Trophoblast cell (in vitro differentiated cells and primary cell): ENCODE results near the gene AK4.
A peak's percentile ranks its signal among the peaks of the same experiment; 100 is the strongest.

Experiments used
- DNase-seq, 2 donors: peaks; one replicate each; pipeline ENCODE4 v3.0.0-alpha.2; 2016
- H2AFZ ChIP-seq: 2 replicates; pipeline ENCODE4 v1.6.1; 2013; ENCODE audit warnings: low read length, moderate library complexity, mild to moderate bottlenecking; ENCODE audit not compliant: insufficient read depth, poor library complexity
- H2AK5ac ChIP-seq: 2 replicates; pipeline ENCODE4 v1.6.1; 2013; ENCODE audit warnings: mild to moderate bottlenecking, low read length
- H2BK120ac ChIP-seq: 2 replicates; pipeline ENCODE4 v1.6.1; 2013; ENCODE audit warnings: low read length, mild to moderate bottlenecking, moderate library complexity; ENCODE audit not compliant: insufficient read depth, poor library complexity
- H2BK12ac ChIP-seq: 2 replicates; pipeline ENCODE4 v1.6.1; 2013; ENCODE audit warnings: mild to moderate bottlenecking, low read length, moderate library complexity
- H2BK5ac ChIP-seq: 2 replicates; pipeline ENCODE4 v1.6.1; 2013; ENCODE audit warnings: low read length, low read depth, moderate library complexity, mild to moderate bottlenecking; ENCODE audit not compliant: poor library complexity
- H3K14ac ChIP-seq: 2 replicates; pipeline ENCODE4 v1.6.1; 2013; ENCODE audit warnings: mild to moderate bottlenecking, low read length
- H3K18ac ChIP-seq: 2 replicates; pipeline ENCODE4 v1.6.1; 2013; ENCODE audit warnings: mild to moderate bottlenecking, low read length
- H3K23ac ChIP-seq: 2 replicates; pipeline ENCODE4 v1.6.1; 2013; ENCODE audit warnings: low read length
- H3K27ac ChIP-seq: 2 replicates; pipeline ENCODE4 v1.5.1; 2013; ENCODE audit warnings: low read depth, mild to moderate bottlenecking, inconsistent platforms, low read length, moderate library complexity
- H3K27me3 ChIP-seq: 2 replicates; pipeline ENCODE4 v1.6.1; 2013; ENCODE audit warnings: inconsistent platforms, mild to moderate bottlenecking, low read length, moderate library complexity; ENCODE audit not compliant: insufficient read depth
- H3K36me3 ChIP-seq, 2 experiments: 1 replicate in 1 of 2; 2 replicates in 1 of 2; pipeline ENCODE4 v1.6.1; 2013; ENCODE audit warnings: low read length in 2 of 2, mild to moderate bottlenecking in 2 of 2, moderate library complexity in 1 of 2; ENCODE audit not compliant: insufficient read depth in 2 of 2, control insufficient read depth in 1 of 2
- H3K4ac ChIP-seq: 2 replicates; pipeline ENCODE4 v1.6.1; 2013; ENCODE audit warnings: low read depth, mild to moderate bottlenecking, low read length, moderate library complexity
- H3K4me1 ChIP-seq, 2 experiments: 1 replicate in 1 of 2; 2 replicates in 1 of 2; pipeline ENCODE4 v1.6.1; 2013; ENCODE audit warnings: low read length in 2 of 2, mild to moderate bottlenecking in 2 of 2, moderate library complexity in 1 of 2; ENCODE audit not compliant: insufficient read depth in 2 of 2, control insufficient read depth in 1 of 2
- H3K4me2 ChIP-seq: 2 replicates; pipeline ENCODE4 v1.6.1; 2013; ENCODE audit warnings: inconsistent platforms, mild to moderate bottlenecking, low read length, moderate library complexity
- H3K4me3 ChIP-seq: 2 replicates; pipeline ENCODE4 v1.5.1; 2013; ENCODE audit warnings: mild to moderate bottlenecking, low read depth, low read length, inconsistent platforms
- H3K79me1 ChIP-seq: one replicate; pipeline ENCODE4 v1.6.1; 2013; ENCODE audit warnings: low read length
- H3K79me2 ChIP-seq: 2 replicates; pipeline ENCODE4 v1.6.1; 2013; ENCODE audit warnings: low read length, mild to moderate bottlenecking; ENCODE audit not compliant: control insufficient read depth, insufficient read depth, poor library complexity
- H3K9ac ChIP-seq: 2 replicates; pipeline ENCODE4 v1.6.1; 2013; ENCODE audit warnings: mild to moderate bottlenecking, low read length
- H3K9me3 ChIP-seq: 2 replicates; pipeline ENCODE4 v1.6.1; 2013; ENCODE audit warnings: low read depth, mild to moderate bottlenecking, control low read depth, inconsistent platforms, low read length; ENCODE audit not compliant: insufficient read depth
- H4K12ac ChIP-seq: 2 replicates; pipeline ENCODE4 v1.6.1; 2013; ENCODE audit warnings: low read depth, mild to moderate bottlenecking, low read length, moderate library complexity
- H4K8ac ChIP-seq: 2 replicates; pipeline ENCODE4 v1.6.1; 2013; ENCODE audit warnings: low read depth, mild to moderate bottlenecking, low read length, moderate library complexity
- H4K91ac ChIP-seq: one replicate; pipeline ENCODE4 v1.6.1; 2013; ENCODE audit warnings: low read depth, mild to moderate bottlenecking, low read length, moderate library complexity
- WGBS: extraction: QIAGEN DNeasy Blood & Tissue Kit; methylation state at CpG from one replicate; pipeline ENCODE4 v1.1.7; 2013; ENCODE audit warnings: missing lambda C conversion rate; ENCODE audit not compliant: insufficient read length, insufficient coverage; ENCODE audit errors: extremely low coverage; 5-methylcytosine and 5-hydroxymethylcytosine counted together

AK4 gene

GRCh38 chr1:65250826-65251225, 102.8 kb downstream of the AK4 start:
- Histone ChIP-seq H3K79me2 (peaks cover 14% of the 10 kb centered on the region), H3K27ac (no peak overlapping the region), H2BK120ac (no peak overlapping the region), H4K91ac (no peak overlapping the region), H2BK12ac (no peak overlapping the region), H3K79me1 (peaks cover 27% of the 10 kb centered on the region), H4K12ac (no peak overlapping the region), H3K4me2 (no peak overlapping the region), H3K36me3 (no peaks in the 10 kb centered on the region), H3K14ac (no peak overlapping the region), H3K4ac (no peak overlapping the region), H2AFZ (no peak overlapping the region), H3K27me3 (no peaks in the 10 kb centered on the region), H2BK5ac (no peak overlapping the region), H2AK5ac (no peak overlapping the region), H3K18ac (no peak overlapping the region), H3K9me3 (no peaks in the 10 kb centered on the region), H3K4me3 (no peak overlapping the region), H3K4me1 (peaks cover 13 to 16% of the 10 kb centered on the region in 2 experiments), H3K9ac (no peak overlapping the region), H4K8ac (no peak overlapping the region), H3K23ac (no peak overlapping the region)
- no CpG with 5 or more reads among the region's 2 CpGs for WGBS
- DNase-seq: no peak

GRCh38 chr1:65253800-65254319, 105.9 kb downstream of the AK4 start:
- H3K4ac ChIP-seq: peak overlapping the region; percentile 33
- WGBS: no CpG with 5 or more reads among the region's 15 CpGs
- H3K79me1 ChIP-seq: peaks cover 15% of the 10 kb centered on the region
- peak overlapping the region; percentile 48 for H3K27ac ChIP-seq
- H3K14ac ChIP-seq: no peak overlapping the region
- peak overlapping the region; percentile 65 for H2BK12ac ChIP-seq
- no peaks in the 10 kb centered on the region for H3K27me3 ChIP-seq
- peak overlapping the region; percentile 93 for H3K4me2 ChIP-seq
- no peak overlapping the region for H2AK5ac ChIP-seq
- peak; percentile 63 to 86 for DNase-seq
- no peak overlapping the region for H3K23ac ChIP-seq
- H4K12ac ChIP-seq: no peak overlapping the region
- peak overlapping the region; percentile 80 for H3K18ac ChIP-seq
- H4K8ac ChIP-seq: peak overlapping the region; percentile 61
- peak overlapping the region; percentile 96 for H3K4me3 ChIP-seq
- peak overlapping the region; percentile 88 for H2BK120ac ChIP-seq
- H3K4me1 ChIP-seq: peaks cover 8 to 14% of the 10 kb centered on the region in 2 experiments
- peak overlapping the region; percentile 61 for H4K91ac ChIP-seq
- no peaks in the 10 kb centered on the region for H3K9me3 ChIP-seq
- peaks cover 14% of the 10 kb centered on the region for H3K79me2 ChIP-seq
- no peaks in the 10 kb centered on the region for H3K36me3 ChIP-seq
- peak overlapping the region; percentile 7 for H3K9ac ChIP-seq
- peak overlapping the region; percentile 35 for H2AFZ ChIP-seq
- peak overlapping the region; percentile 64 for H2BK5ac ChIP-seq

- H3K79me1 ChIP-seq: peaks cover 13% of the 10 kb centered on the region
- peak overlapping the region; percentile 84 for H3K4ac ChIP-seq
- peak overlapping the region; percentile 71 for H4K12ac ChIP-seq
- peak overlapping the region; percentile 81 for H2BK12ac ChIP-seq
- no peaks in the 10 kb centered on the region for H3K36me3 ChIP-seq
- DNase-seq: peak; percentile 73 to 86
- H2BK5ac ChIP-seq: peak overlapping the region; percentile 81
- peak overlapping the region; percentile 81 for H2AK5ac ChIP-seq
- peaks cover 8 to 13% of the 10 kb centered on the region in 2 experiments for H3K4me1 ChIP-seq
- peak overlapping the region; percentile 98 for H3K18ac ChIP-seq
- no peak overlapping the region for H3K23ac ChIP-seq
- peak overlapping the region; percentile 95 for H3K14ac ChIP-seq
- peak overlapping the region; percentile 65 for H3K9ac ChIP-seq
- H2BK120ac ChIP-seq: peak overlapping the region; percentile 88
- H3K4me2 ChIP-seq: peak overlapping the region; percentile 93
- peak overlapping the region; percentile 84 for H4K91ac ChIP-seq
- H3K9me3 ChIP-seq: no peaks in the 10 kb centered on the region
- H3K79me2 ChIP-seq: peaks cover 14% of the 10 kb centered on the region
- H4K8ac ChIP-seq: peak overlapping the region; percentile 85
- no peaks in the 10 kb centered on the region for H3K27me3 ChIP-seq
- peak overlapping the region; percentile 96 for H3K4me3 ChIP-seq
- H3K27ac ChIP-seq: peak overlapping the region; percentile 86
- peak overlapping the region; percentile 82 for H2AFZ ChIP-seq
- whole genome bisulfite sequencing: no CpG with 5 or more reads among the region's 88 CpGs
Measured at GRCh38 chr1:65254320-65255034, 106.5 kb downstream of the AK4 start.

GRCh38 chr1:65255035-65255655, 107.1 kb downstream of the AK4 start:
- no peak for DNase-seq
- Histone ChIP-seq H2BK12ac (peak overlapping the region; percentile 81), H3K18ac (peak overlapping the region; percentile 98), H3K14ac (peak overlapping the region; percentile 95), H3K27ac (peak overlapping the region; percentile 86), H4K91ac (peak overlapping the region; percentile 84), H4K12ac (peak overlapping the region; percentile 71), H3K79me1 (peaks cover 13% of the 10 kb centered on the region), H3K9ac (peak overlapping the region; percentile 65), H3K27me3 (no peaks in the 10 kb centered on the region), H3K36me3 (no peaks in the 10 kb centered on the region), H2AFZ (peak overlapping the region; percentile 82), H2BK120ac (peak overlapping the region; percentile 78), H3K4me1 (peaks cover 8 to 13% of the 10 kb centered on the region in 2 experiments), H4K8ac (peak overlapping the region; percentile 85), H3K79me2 (peaks cover 14% of the 10 kb centered on the region), H3K9me3 (no peaks in the 10 kb centered on the region), H3K4me2 (peak overlapping the region; percentile 93), H3K4me3 (peak overlapping the region; percentile 96), H3K23ac (no peak overlapping the region), H2AK5ac (peak overlapping the region; percentile 81), H3K4ac (peak overlapping the region; percentile 84), H2BK5ac (peak overlapping the region; percentile 81)
- WGBS: no CpG with 5 or more reads among the region's 23 CpGs
